Right atrium auricular region (tissue), 2 donors: ENCODE results near the gene ID4. TPM values are rescaled to one million over a fixed set of nuclear protein-coding genes. Genes with fewer than 3 reads are reported as not detected.

Experiments used
- DNase-seq: peaks from one replicate; pipeline ENCODE4 v3.0.0-alpha.2; 2019; ENCODE audit warnings: low spot score
- H3K27ac ChIP-seq, 2 donors: fragments of 200-600 bp; sonication (generic); 1 replicate in 1 of 2; 2 replicates in 1 of 2; pipeline ENCODE4 v1.5.1; 2016 to 2019
- H3K27me3 ChIP-seq, 2 donors: fragments of 200-600 bp; sonication (generic); one replicate each; pipeline versions ENCODE4 v1.5.1 to v1.6.0; 2017 to 2019
- H3K36me3 ChIP-seq: fragments of 200-600 bp; sonication (generic); one replicate; pipeline ENCODE4 v1.5.1; 2016
- H3K4me1 ChIP-seq, 2 donors: fragments of 200-600 bp; sonication (generic); one replicate each; pipeline versions ENCODE4 v1.5.1 to v1.6.0; 2017 to 2019
- H3K4me3 ChIP-seq, 2 donors: fragments of 200-600 bp; sonication (generic); 1 replicate in 1 of 2; 2 replicates in 1 of 2; pipeline ENCODE4 v1.5.1; 2017 to 2019; ENCODE audit warnings: mild to moderate bottlenecking in 1 of 2, moderate library complexity in 1 of 2
- H3K9me3 ChIP-seq, 2 donors: fragments of 200-600 bp; sonication (generic); one replicate each; pipeline ENCODE4 v1.5.1; 2019
- total RNA-seq, 2 donors: library from RNA; depleted of rRNA; stranded (reverse); fragments of >200 nt; gene quantifications; one replicate each; pipeline ENCODE4 v1.1.0, GENCODE V29; 2016
- TF ChIP-seq, protein P1 (sequence below), 2 donors: fragments of 200-600 bp; sonication (generic); IDR thresholded peaks; one replicate each; pipeline ENCODE4 v1.5.1; 2019; ENCODE audit warnings: antibody characterized with exemption in 2 of 2

Gene ID4
- total RNA-seq, 2 donors from 2014 or later: 19.0 to 83.2 TPM

DNA sequence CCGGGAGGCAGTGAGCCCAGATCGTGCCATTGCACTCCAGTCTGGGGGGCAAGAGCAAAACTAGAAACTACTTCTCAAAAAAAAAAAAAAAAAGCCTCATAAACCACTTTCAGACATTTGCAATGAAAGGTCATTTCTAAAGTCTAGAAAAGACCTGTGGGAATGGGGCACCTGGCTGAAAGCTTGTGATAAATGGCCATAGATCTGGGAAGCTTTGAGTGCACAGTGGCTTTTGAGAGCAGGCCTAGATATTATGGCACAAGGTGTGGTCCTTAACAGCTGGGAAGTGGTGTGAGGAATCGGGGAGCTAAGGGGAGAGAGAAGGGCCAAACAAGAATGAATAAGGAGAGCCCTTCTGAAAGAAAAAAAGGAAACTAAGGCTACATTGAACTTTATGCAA is 33.2 kb downstream of the ID4 start:
- Histone ChIP-seq H3K4me3 (no peak overlapping the region), H3K9me3 (no peaks in the 10 kb centered on the region), H3K27ac (no peak overlapping the region), H3K27me3 (no peaks in the 10 kb centered on the region), H3K36me3 (no peaks in the 10 kb centered on the region), H3K4me1 (no peaks in the 10 kb centered on the region)
- DNase-seq: no peak
- TF ChIP-seq, protein P1, sequence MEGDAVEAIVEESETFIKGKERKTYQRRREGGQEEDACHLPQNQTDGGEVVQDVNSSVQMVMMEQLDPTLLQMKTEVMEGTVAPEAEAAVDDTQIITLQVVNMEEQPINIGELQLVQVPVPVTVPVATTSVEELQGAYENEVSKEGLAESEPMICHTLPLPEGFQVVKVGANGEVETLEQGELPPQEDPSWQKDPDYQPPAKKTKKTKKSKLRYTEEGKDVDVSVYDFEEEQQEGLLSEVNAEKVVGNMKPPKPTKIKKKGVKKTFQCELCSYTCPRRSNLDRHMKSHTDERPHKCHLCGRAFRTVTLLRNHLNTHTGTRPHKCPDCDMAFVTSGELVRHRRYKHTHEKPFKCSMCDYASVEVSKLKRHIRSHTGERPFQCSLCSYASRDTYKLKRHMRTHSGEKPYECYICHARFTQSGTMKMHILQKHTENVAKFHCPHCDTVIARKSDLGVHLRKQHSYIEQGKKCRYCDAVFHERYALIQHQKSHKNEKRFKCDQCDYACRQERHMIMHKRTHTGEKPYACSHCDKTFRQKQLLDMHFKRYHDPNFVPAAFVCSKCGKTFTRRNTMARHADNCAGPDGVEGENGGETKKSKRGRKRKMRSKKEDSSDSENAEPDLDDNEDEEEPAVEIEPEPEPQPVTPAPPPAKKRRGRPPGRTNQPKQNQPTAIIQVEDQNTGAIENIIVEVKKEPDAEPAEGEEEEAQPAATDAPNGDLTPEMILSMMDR (IDR thresholded peaks at IDR 0.05): no peak

DNA sequence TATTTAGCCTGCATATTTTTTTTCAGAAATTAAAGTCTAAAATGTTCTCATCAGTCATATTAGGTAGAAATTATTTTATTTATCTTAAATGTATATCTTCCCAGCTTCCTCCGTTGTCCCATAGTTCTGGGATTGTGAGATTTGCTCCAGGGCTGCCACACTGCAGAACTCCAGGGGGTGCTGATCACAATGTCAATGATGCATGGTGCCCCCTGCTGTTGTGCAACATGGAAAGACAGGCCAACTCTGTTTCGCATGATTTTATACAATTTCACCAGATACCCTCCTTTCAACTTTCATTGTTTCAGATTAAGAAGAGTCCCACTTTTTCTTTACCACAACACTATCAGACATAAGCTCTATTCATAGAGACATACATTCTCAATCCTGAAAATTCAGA is 35.9 kb downstream of the ID4 start:
- Histone ChIP-seq H3K4me3 (no peak overlapping the region), H3K4me1 (no peaks in the 10 kb centered on the region), H3K27me3 (no peaks in the 10 kb centered on the region), H3K9me3 (no peaks in the 10 kb centered on the region), H3K36me3 (no peaks in the 10 kb centered on the region), H3K27ac (no peak overlapping the region)
- TF ChIP-seq, protein P1 (IDR thresholded peaks at IDR 0.05): no peak
- DNase-seq: no peak

DNA sequence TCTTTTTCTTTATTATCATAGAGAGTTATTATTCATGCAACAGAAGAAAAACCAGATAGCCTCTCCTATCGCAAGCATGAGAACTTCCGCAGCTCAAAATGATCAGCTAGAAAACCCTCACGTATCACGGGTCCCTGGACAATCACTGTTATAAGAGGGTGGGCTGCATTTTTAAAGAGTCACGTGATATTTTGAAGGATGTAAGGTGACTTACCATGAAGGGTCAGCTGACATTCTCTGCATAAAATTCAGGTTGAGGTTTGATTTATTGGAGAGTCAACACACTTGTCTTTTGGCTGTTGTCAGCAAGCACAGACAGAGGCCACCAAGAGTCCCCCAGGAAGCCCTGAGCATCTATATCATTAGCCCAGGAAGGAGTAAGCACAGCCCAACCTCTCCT is 39.5 kb downstream of the ID4 start:
- H3K27me3 ChIP-seq: no peaks in the 10 kb centered on the region
- no peaks in the 10 kb centered on the region for H3K4me1 ChIP-seq
- H3K9me3 ChIP-seq: no peaks in the 10 kb centered on the region
- H3K27ac ChIP-seq: no peak overlapping the region
- TF ChIP-seq, protein P1 (IDR thresholded peaks at IDR 0.05): no peak
- no peaks in the 10 kb centered on the region for H3K36me3 ChIP-seq
- H3K4me3 ChIP-seq: no peak overlapping the region
- DNase-seq: no peak

DNA sequence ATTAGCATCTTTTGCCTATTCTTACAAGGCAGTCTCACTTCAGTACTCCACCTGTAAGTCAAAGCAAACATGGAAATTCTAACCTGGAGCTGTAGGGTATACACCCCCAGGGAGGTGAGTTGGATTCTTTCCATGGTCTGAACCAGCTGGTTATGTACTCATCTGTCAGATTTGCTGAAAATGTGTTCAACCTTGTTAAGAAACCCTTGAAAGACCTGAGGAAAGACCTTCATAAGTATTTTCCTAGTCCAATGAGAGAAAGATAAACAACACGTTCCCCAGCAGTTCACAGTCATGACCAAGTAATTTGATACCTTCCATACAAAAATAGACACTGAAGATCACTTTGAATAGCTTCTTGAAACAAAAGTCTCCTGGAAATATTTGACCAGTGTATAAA is 42.5 kb downstream of the ID4 start:
- Histone ChIP-seq H3K27me3 (no peaks in the 10 kb centered on the region), H3K9me3 (no peaks in the 10 kb centered on the region), H3K27ac (no peak overlapping the region), H3K4me3 (no peak overlapping the region), H3K36me3 (no peaks in the 10 kb centered on the region), H3K4me1 (no peaks in the 10 kb centered on the region)
- no peak for DNase-seq
- TF ChIP-seq, protein P1 (IDR thresholded peaks at IDR 0.05): no peak

DNA sequence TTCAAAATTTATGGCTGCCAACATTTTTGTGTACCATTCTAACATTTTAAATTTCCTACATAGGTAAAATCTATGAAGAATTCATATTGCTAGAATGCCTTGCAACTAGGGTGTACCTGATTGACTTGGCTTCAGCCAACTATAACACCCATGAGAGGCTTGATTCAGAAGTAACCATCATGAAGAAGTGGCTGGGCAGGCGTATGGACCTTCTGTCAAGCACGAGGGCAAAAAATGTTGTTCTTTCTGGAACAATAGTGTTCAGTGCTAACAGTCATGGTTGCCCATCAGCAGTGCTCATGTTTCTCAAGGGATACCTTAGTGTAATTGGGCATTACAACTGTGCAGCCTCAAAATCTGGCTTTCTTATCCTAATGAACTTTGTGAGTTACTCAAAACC is 42.9 kb downstream of the ID4 start:
- H3K27ac ChIP-seq: no peak overlapping the region
- no peaks in the 10 kb centered on the region for H3K4me1 ChIP-seq

DNA sequence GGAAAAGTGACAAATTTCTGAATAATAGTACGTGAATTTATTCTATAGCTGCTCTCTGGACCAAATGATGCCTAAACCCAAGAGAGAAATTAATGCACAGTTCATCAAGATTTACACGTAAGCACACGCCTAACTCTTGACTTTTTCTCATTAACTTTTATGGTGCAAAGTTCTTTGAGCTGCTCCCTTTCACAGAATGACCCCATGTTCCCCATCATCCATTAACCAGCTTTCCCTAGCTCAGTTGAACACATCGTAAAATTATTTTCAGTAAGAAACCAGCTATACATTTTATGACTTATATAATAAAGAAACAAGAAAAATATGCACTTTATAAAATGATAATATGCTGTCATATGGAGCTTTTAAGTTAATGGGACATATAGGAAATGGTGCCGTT is 54.3 kb downstream of the ID4 start:
- no peak for DNase-seq
- TF ChIP-seq, protein P1 (IDR thresholded peaks at IDR 0.05): no peak
- H3K36me3 ChIP-seq: no peaks in the 10 kb centered on the region
- H3K27ac ChIP-seq: no peak overlapping the region
- H3K4me1 ChIP-seq: peaks cover 0 to 4% of the 10 kb centered on the region in 2 donors
- H3K27me3 ChIP-seq: no peaks in the 10 kb centered on the region
- no peaks in the 10 kb centered on the region for H3K9me3 ChIP-seq
- H3K4me3 ChIP-seq: no peak overlapping the region

More for the DNA sequence above, 42.9 kb downstream of the ID4 start:
- TF ChIP-seq, protein P1 (IDR thresholded peaks at IDR 0.05): no peak
- no peaks in the 10 kb centered on the region for H3K36me3 ChIP-seq
- no peak for DNase-seq
- H3K9me3 ChIP-seq: no peaks in the 10 kb centered on the region
- H3K4me3 ChIP-seq: no peak overlapping the region
- no peaks in the 10 kb centered on the region for H3K27me3 ChIP-seq
